Gastrocnemius medialis (tissue), 4 donors: ENCODE measurements around the gene STAT6. TPM values are rescaled to one million over a fixed set of nuclear protein-coding genes. Genes with fewer than 3 reads are reported as not detected.
A peak's percentile ranks its signal among the peaks of the same experiment; 100 is the strongest.

Source experiments
- ATAC-seq, 2 donors: fragments of 150-250 bp; one replicate each; pipeline ENCODE4 v1.9.1; 2016
- DNase-seq, 2 donors: peaks; one replicate each; pipeline ENCODE4 v3.0.0-alpha.2; 2019
- H3K27ac ChIP-seq, 4 donors: fragments of 200-600 bp; sonication (generic); 1 replicate in 1 of 4; 2 replicates in 3 of 4; pipeline ENCODE4 v1.5.1; 2016 to 2018; ENCODE audit warnings: mild to moderate bottlenecking in 2 of 4, moderate library complexity in 1 of 4
- H3K27me3 ChIP-seq, 3 donors: fragments of 200-600 bp; sonication (generic) in 2 of 3; 1 replicate in 1 of 3; 2 replicates in 2 of 3; pipeline versions ENCODE4 v1.5.1 to v1.6.0; 2016 to 2019; ENCODE audit warnings: mild to moderate bottlenecking in 1 of 3, moderate library complexity in 1 of 3
- H3K36me3 ChIP-seq, 2 donors: fragments of 200-600 bp; sonication (generic) in 1 of 2; one replicate each; pipeline ENCODE4 v1.5.1; 2017 to 2018
- H3K4me1 ChIP-seq, 2 donors: fragments of 200-600 bp; sonication (generic) in 1 of 2; one replicate each; pipeline ENCODE4 v1.5.1; 2016 to 2017; ENCODE audit warnings: mild to moderate bottlenecking in 2 of 2
- H3K4me3 ChIP-seq, 4 donors: fragments of 200-600 bp; sonication (generic) in 3 of 4; 1 replicate in 1 of 4; 2 replicates in 3 of 4; pipeline ENCODE4 v1.5.1; 2016 to 2019; ENCODE audit warnings: mild to moderate bottlenecking in 2 of 4
- H3K9me3 ChIP-seq, 3 donors: fragments of 200-600 bp; sonication (generic) in 2 of 3; 1 replicate in 1 of 3; 2 replicates in 2 of 3; pipeline ENCODE4 v1.5.1; 2016 to 2019
- CTCF ChIP-seq, 5 experiments: fragments of 450-650 bp in 3 of 5; fragments of 200-600 bp in 2 of 5; sonication (generic) in 2 of 5; IDR thresholded peaks in 4 of 5; conservative IDR thresholded peaks in 1 of 5; 1 replicate in 4 of 5; 2 replicates in 1 of 5; pipeline ENCODE4 v1.5.1; 2016 to 2019; ENCODE audit warnings: antibody characterized with exemption in 5 of 5, mild to moderate bottlenecking in 3 of 5, moderate library complexity in 3 of 5
- POLR2A ChIP-seq, 2 donors: fragments of 450-650 bp; IDR thresholded peaks; one replicate each; pipeline ENCODE4 v1.6.1; 2017; ENCODE audit warnings: antibody characterized with exemption in 2 of 2, mild to moderate bottlenecking in 2 of 2, moderate library complexity in 2 of 2
- in situ Hi-C, 4 donors: fragments of 200-750 bp; cut with MboI; loops; one replicate each; pipeline versions ENCODE4 v1.15.0 to v1.8.0; 2017; ENCODE audit warnings: low sequenced_read_pairs in 4 of 4
- intact Hi-C: fragments of 100-400 bp; cut with DNase I; formaldehyde crosslinking; loops from one replicate; pipeline ENCODE4 v1.15.1; 2023; ENCODE audit warnings: low total_unique reads
- total RNA-seq, 4 donors: library from RNA; depleted of rRNA; stranded (reverse); fragments of >200 nt; gene quantifications; one replicate each; pipeline versions ENCODE4 v1.1.0 to v1.2.3, GENCODE V29; 2016

The STAT6 gene
- total RNA-seq, 4 donors from 2014 or later: 12.5 to 17.4 (median 14.4) TPM

GRCh38 chr12:57046086-57046791 is 64.9 kb downstream of the STAT6 start:
- DNase-seq (no peak), ATAC-seq (peak in 1 of 2 donors; percentile 36)
- Histone ChIP-seq H3K27ac (no peak overlapping the region), H3K36me3 (no peaks in the 10 kb centered on the region), H3K4me3 (no peak overlapping the region), H3K27me3 (peaks cover 0 to 16% (median 4%) of the 10 kb centered on the region in 3 donors), H3K9me3 (no peaks in the 10 kb centered on the region), H3K4me1 (no peaks in the 10 kb centered on the region)
- in situ Hi-C loops (no loop called here), intact Hi-C loops (no loop called here)
- TF ChIP-seq POLR2A (IDR thresholded peaks at IDR 0.05): no peak
- TF ChIP-seq CTCF (IDR thresholded peaks at IDR 0.05 in 4 of 5, conservative IDR thresholded peaks at IDR 0.05 in 1 of 5): no peak

Other genes starting within 250 kb of the STAT6 start
- under 1 TPM in 1 of 4 donors, not detected in 3; 0.27 TPM for gene SDR9C7, start 177.0 kb downstream of the STAT6 start, total RNA-seq
- gene RDH16, start 153.8 kb downstream of the STAT6 start, total RNA-seq: 1 to 10 TPM in 1 of 4 donors, under 1 TPM in 3; 0.56 to 1.1 (median 0.67) TPM
- 1 to 10 TPM; 2.2 to 3.8 (median 2.8) TPM for gene ZBTB39, start 104.8 kb downstream of the STAT6 start, total RNA-seq
- gene TAC3, start 94.8 kb downstream of the STAT6 start, total RNA-seq: not detected
- 1 to 10 TPM in 1 of 4 donors, under 1 TPM in 1, not detected in 2; 0.56 to 1.2 TPM for gene MYO1A, start 61.2 kb downstream of the STAT6 start, total RNA-seq
- gene NEMP1, start 32.6 kb downstream of the STAT6 start, total RNA-seq: 1 to 10 TPM; 1.2 to 6.7 (median 1.9) TPM
- 1 to 10 TPM; 4.8 to 9.5 (median 5.5) TPM for gene NAB2, start 22.2 kb downstream of the STAT6 start, total RNA-seq
- 10 to 100 TPM; 26.1 to 53.5 (median 49.8) TPM for gene LRP1, start 17.1 kb upstream of the STAT6 start, total RNA-seq
- not detected for gene LRP1-AS, start 36.3 kb upstream of the STAT6 start, total RNA-seq
- gene NXPH4, start 105.4 kb upstream of the STAT6 start, total RNA-seq: not detected
- gene SHMT2, start 118.3 kb upstream of the STAT6 start, total RNA-seq: 100 to 1,000 TPM in 1 of 4 donors, 10 to 100 TPM in 3; 41.3 to 107 (median 46.4) TPM
- 1,000 to 10,000 TPM in 2 of 4 donors, 100 to 1,000 TPM in 2; 459 to 1,596 (median 855) TPM for gene STAC3, start 139.8 kb upstream of the STAT6 start, total RNA-seq